Subcutaneous abdominal adipose tissue (tissue), 5 donors: Measurements from ENCODE around the gene PCLO.
"Not testable (repeated sequence)": the region's sequence is repeated elsewhere in the genome, so short reads cannot be mapped to it uniquely, and the experiment has no call there.

Experiments
- H3K27ac ChIP-seq: one replicate; pipeline ENCODE4 v1.7.0; 2013; ENCODE audit warnings: low read depth, mild to moderate bottlenecking, inconsistent platforms, low read length, moderate library complexity
- H3K27me3 ChIP-seq, 5 donors: one replicate each; pipeline ENCODE4 v1.7.0; 2013; ENCODE audit warnings: low read length in 5 of 5, inconsistent platforms in 1 of 5; ENCODE audit not compliant: control insufficient read depth in 5 of 5, insufficient read depth in 4 of 5
- H3K36me3 ChIP-seq, 5 donors: one replicate each; pipeline ENCODE4 v1.7.0; 2013; ENCODE audit warnings: low read length in 5 of 5; ENCODE audit not compliant: control insufficient read depth in 5 of 5, insufficient read depth in 5 of 5
- H3K4me1 ChIP-seq, 5 donors: one replicate each; pipeline ENCODE4 v1.7.0; 2013; ENCODE audit warnings: low read length in 5 of 5, mild to moderate bottlenecking in 3 of 5, moderate library complexity in 1 of 5; ENCODE audit not compliant: control insufficient read depth in 5 of 5, insufficient read depth in 5 of 5
- H3K4me3 ChIP-seq, 5 donors: one replicate each; pipeline ENCODE4 v1.7.0; 2013; ENCODE audit warnings: low read length in 5 of 5, low read depth in 1 of 5
- H3K9ac ChIP-seq, 5 donors: one replicate each; pipeline ENCODE4 v1.7.0; 2013; ENCODE audit warnings: low read length in 5 of 5, mild to moderate bottlenecking in 4 of 5, moderate library complexity in 3 of 5
- H3K9me3 ChIP-seq, 5 donors: one replicate each; pipeline ENCODE4 v1.7.0; 2013; ENCODE audit warnings: low read length in 5 of 5; ENCODE audit not compliant: control insufficient read depth in 5 of 5
- donor health status: healthy.
- donor health status: healthy.
- donor health status: healthy.
- donor health status: healthy.
- donor health status: healthy.

Gene PCLO

DNA sequence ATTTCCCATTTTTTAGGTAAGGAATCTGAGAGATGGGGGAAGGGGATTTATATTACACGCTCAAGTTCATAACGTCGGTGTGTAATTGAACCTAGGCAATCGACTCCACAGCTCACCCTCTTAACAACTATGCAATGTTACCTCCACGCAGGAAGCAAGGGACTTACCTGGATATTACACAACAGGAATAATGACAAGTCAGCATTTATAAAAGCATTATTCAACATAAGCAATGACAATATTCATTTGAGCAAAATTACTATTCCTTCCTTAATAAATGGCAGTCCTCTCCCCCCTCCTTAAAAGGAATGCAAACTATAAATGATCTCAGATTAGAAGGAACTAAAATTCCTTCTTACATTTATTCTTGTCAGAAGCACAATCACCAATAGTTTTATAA, 104.0 kb downstream of the PCLO start:
- Histone ChIP-seq H3K4me1 (peaks cover 0 to 3% (median 0%) of the 10 kb centered on the region in 5 donors), H3K9ac (no peak overlapping the region), H3K27me3 (no peaks in the 10 kb centered on the region), H3K27ac (no peak overlapping the region), H3K4me3 (no peak overlapping the region), H3K36me3 (no peaks in the 10 kb centered on the region), H3K9me3 (no peaks in the 10 kb centered on the region)

DNA sequence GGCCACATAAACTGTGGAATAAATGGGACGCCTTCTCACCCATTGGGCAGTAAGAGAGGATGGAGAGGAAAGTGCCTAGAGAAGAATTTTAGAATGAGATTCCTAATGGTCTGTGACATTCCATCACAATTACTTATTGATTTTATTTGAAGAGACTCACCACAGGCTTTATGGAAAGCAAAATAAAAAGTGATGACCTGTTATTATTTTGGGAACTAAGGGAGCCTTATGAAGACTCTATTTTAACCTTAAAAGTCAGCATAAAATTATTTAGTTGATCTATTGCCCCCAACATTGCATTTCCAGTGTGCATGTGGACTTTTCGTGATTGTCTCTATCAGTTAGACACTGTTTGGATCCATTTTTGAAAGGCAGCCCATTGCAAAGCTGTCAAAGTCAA, 107.5 kb downstream of the PCLO start:
- Histone ChIP-seq H3K9ac (no peak overlapping the region), H3K27me3 (no peaks in the 10 kb centered on the region), H3K36me3 (no peaks in the 10 kb centered on the region), H3K27ac (no peak overlapping the region), H3K4me3 (no peak overlapping the region), H3K4me1 (peaks cover 0 to 3% (median 0%) of the 10 kb centered on the region in 5 donors), H3K9me3 (no peaks in the 10 kb centered on the region)

DNA sequence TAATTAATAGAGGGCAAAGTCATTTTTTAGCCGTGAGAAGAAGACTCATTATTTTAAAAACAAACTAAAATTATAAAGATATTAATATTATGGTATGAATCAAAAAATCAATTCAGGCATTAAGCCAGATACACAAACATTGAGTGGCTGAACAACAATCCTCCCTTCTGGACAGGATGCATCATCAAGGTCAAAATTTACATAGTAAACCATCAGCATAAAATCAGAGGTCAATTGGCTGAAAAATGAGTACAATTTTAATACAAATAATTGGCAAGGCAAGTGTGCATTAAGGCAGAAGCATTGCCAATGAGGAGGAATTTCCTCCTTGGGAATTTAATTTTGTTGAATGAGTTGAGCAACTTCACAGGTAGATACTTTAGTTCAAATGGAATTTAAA, 108.2 kb downstream of the PCLO start:
- H3K27ac ChIP-seq = no peak overlapping the region

DNA sequence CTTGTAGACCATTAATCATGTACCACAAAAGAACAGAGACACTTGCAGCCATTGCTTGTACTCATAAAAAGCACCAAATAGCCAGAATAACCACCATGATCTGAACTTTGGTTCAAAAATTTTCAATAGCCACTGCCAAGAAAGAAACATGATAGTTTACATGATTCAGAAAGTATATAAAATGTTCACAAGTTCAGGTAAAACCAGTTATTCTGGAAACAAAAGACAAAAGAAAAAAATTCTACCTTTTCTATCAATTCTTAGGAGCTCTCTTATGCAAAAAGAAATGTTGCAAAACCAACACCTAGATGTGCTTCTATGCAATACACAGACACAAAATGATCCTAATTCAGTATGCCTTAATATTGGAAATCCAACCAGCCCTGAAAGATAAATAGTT, 108.7 kb downstream of the PCLO start:
- Histone ChIP-seq H3K4me3 (no peak overlapping the region), H3K27me3 (no peaks in the 10 kb centered on the region), H3K36me3 (no peaks in the 10 kb centered on the region), H3K27ac (no peak overlapping the region), H3K9ac (no peak overlapping the region), H3K9me3 (no peaks in the 10 kb centered on the region), H3K4me1 (peaks cover 0 to 3% (median 0%) of the 10 kb centered on the region in 5 donors)

More for the DNA sequence above, 108.2 kb downstream of the PCLO start:
- Histone ChIP-seq H3K4me3 (no peak overlapping the region), H3K9me3 (no peaks in the 10 kb centered on the region), H3K27me3 (no peaks in the 10 kb centered on the region), H3K36me3 (no peaks in the 10 kb centered on the region), H3K4me1 (peaks cover 0 to 3% (median 0%) of the 10 kb centered on the region in 5 donors), H3K9ac (no peak overlapping the region)

DNA sequence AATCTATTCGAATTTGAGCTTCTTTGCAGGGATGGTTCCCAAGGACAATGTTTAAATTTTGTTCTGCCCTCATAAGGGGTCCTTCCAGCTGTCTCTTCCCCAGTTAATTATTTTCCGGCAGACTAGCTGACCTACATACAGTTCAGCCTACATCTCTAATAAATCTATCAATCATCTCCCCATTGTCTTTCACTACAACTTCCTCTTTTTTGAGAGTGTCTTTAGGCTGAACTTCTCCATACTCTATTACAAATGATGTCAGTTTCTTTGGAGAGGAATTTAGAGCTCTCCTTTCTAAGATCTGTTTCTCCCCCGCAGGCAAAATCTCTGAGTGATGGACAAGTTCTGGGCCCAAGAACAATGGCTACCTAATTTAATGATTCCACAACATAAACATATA, 122.2 kb downstream of the PCLO start:
- no peak overlapping the region for H3K4me3 ChIP-seq
- H3K27me3 ChIP-seq = no peaks in the 10 kb centered on the region
- H3K9ac ChIP-seq = no peak overlapping the region
- no peaks in the 10 kb centered on the region for H3K9me3 ChIP-seq
- H3K36me3 ChIP-seq = no peaks in the 10 kb centered on the region
- no peaks in the 10 kb centered on the region for H3K4me1 ChIP-seq
- H3K27ac ChIP-seq = no peak overlapping the region

DNA sequence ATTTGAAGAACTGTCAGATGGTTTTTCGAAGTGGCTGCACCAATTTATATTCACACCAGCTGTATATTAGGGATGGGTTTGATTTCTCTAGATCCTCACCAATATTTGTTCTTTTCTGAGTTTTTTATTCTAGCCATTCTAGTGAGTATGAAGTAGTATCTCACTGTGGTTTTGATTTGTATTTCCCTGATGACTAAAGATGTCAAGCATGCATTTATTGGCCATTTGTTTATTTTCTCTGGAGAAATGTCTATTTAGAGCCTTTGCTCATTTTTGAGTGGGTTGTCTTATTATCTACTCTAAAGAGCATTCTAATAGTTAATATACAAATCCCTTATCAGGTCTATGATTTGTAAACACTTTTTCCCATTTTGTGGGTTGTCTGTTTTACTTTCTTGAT, 123.9 kb downstream of the PCLO start:
- no peaks in the 10 kb centered on the region for H3K9me3 ChIP-seq
- no peaks in the 10 kb centered on the region for H3K4me1 ChIP-seq
- no peaks in the 10 kb centered on the region for H3K27me3 ChIP-seq
- no peak overlapping the region for H3K4me3 ChIP-seq
- no peaks in the 10 kb centered on the region for H3K36me3 ChIP-seq
- no peak overlapping the region for H3K27ac ChIP-seq
- H3K9ac ChIP-seq = no peak overlapping the region

DNA sequence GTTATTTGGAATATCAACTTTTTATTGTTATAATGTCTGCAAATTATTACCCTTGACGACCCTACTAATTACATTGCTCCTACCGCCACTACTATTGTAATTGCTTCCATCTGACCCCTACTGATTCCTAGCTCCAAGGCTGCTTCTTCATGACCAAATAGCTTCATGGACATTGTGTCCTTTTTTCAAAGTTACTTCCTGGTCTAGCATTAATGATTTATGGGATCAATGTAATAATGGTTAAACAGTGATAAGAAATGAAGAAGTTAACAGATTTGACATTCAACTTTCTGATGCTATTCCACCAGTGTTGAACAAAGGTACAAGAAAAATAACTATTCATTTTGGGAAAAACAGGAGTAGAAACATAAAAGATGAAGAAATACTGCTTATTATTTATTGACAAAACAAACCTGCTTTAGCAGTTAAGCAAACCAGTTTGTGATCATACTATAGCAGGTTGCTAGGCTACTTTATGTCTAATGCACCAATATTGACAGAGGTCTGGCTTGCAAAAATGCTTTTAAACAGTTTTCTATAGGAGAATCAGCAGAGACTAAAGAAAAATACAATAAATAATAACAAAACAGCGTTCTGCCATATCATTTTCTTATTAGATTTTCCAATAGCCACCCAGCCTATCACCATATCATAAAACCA, 125.8 kb downstream of the PCLO start:
- H3K9me3 ChIP-seq = no peaks in the 10 kb centered on the region
- no peaks in the 10 kb centered on the region for H3K27me3 ChIP-seq
- H3K27ac ChIP-seq = no peak overlapping the region
- H3K4me3 ChIP-seq = no peak overlapping the region
- H3K4me1 ChIP-seq = no peaks in the 10 kb centered on the region
- H3K9ac ChIP-seq = no peak overlapping the region
- H3K36me3 ChIP-seq = no peaks in the 10 kb centered on the region

DNA sequence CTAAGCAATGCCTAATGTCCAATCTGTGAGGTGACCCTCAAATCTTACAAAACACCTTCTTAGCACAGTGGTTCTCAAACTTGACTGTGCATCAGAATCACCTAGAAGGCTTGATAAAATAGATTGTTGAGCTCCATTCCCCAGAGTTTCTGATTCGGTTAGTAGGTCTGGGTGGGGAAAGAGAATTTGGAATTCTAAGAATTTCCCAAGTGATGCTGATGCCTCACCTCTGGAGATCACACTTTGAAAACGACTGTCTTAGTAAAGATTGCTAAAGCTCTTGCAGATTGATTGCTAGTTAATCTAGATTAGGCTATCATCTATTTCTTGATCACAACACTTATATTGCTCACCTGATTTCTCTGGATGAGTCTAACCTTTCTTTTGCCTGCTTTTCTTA, 126.6 kb downstream of the PCLO start:
- H3K27ac ChIP-seq = no peak overlapping the region
- H3K27me3 ChIP-seq = no peaks in the 10 kb centered on the region

DNA sequence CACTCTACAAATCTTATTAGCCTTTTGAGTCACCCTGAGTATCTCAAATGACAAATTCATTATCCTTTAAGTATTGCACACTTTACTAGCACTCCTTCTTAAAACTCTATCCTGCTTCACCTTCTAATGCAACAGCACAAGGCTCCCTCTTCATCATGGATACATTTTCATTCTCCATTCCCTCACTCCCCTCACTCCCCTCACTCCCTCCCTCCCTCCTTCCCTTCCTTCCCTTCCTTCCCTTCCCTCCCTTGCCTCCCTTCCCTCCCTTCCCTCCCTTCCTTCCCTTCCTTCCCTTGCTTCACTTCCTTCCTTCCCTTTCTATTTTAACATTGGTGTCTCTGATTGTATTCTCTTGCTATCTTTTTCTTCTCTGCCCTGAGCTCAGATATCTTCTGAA, 130.5 kb downstream of the PCLO start:
- H3K9me3 ChIP-seq = no peaks in the 10 kb centered on the region
- H3K4me3 ChIP-seq = no peak overlapping the region
- H3K36me3 ChIP-seq = no peaks in the 10 kb centered on the region
- H3K27me3 ChIP-seq = no peaks in the 10 kb centered on the region
- H3K4me1 ChIP-seq = peaks cover 0 to 6% (median 0%) of the 10 kb centered on the region in 5 donors
- no peak overlapping the region for H3K27ac ChIP-seq
- no peak overlapping the region for H3K9ac ChIP-seq

More for the DNA sequence above, 126.6 kb downstream of the PCLO start:
- H3K9ac ChIP-seq = no peak overlapping the region
- no peaks in the 10 kb centered on the region for H3K9me3 ChIP-seq
- H3K36me3 ChIP-seq = no peaks in the 10 kb centered on the region
- no peak overlapping the region for H3K4me3 ChIP-seq
- H3K4me1 ChIP-seq = no peaks in the 10 kb centered on the region

DNA sequence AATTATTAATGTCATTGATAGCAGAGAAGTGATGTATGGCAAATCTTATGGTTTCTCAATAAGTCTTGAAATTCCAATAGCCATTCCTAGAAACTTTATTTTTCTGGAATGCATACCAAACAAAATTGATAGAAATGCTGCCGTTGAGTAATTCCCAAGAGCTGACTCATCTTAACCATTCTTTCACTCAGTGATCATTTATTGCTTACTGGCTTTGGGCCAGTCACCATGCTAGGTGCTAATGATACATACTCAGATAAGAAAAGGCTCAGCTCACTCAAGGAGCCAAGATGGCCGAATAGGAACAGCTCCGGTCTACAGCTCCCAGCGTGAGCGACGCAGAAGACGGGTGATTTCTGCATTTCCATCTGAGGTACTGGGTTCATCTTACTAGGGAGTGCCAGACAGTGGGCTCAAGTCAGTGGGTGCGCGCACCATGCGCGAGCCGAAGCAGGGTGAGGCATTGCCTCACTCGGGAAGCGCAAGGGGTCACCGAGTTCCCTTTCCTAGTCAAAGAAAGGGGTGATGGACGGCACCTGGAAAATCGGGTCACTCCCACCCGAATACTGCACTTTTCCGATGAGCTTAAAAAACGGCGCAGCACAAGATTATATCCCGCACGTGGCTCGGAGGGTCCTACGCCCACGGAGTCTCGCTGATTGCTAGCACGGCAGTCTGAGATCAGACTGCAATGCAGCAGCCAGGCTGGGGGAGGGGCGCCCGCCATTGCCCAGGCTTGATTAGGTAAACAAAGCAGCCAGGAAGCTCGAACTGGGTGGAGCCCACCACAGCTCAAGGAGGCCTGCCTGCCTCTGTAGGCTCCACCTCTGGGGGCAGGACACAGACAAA, 138.6 kb downstream of the PCLO start:
- H3K9ac ChIP-seq, H3K36me3 ChIP-seq, H3K4me1 ChIP-seq, H3K27me3 ChIP-seq, H3K27ac ChIP-seq, H3K9me3 ChIP-seq, H3K4me3 ChIP-seq: not testable (repeated sequence)
